Caco-2 (cell line): ENCODE results near the gene KDM4B. TPM values are rescaled to one million over a fixed set of nuclear protein-coding genes. Genes with fewer than 3 reads are reported as not detected.

Experiments
- BruUV-seq: library from RNA; stranded (reverse); fragments of 400-500 nt; replicated peaks from 2 replicates; lab custom pipeline; 2021; lab: Mats Ljungman, UMichigan
- CTCF ChIA-PET: fragments of 300-600 bp; sonication (Branson Sonifier 250); formaldehyde crosslinking; loops from one replicate; lab custom pipeline; 2022; ENCODE audit warnings: antibody characterized with exemption; lab: Charles Lee
- POLR2A ChIA-PET: fragments of 300-600 bp; sonication (Branson Sonifier 250); formaldehyde crosslinking; loops from one replicate; lab custom pipeline; 2022; ENCODE audit warnings: antibody characterized with exemption; lab: Charles Lee
- DNase-seq, 2 experiments: peaks; one replicate each; pipeline versions ENCODE4 v3.0.0 to v3.0.0-alpha.2; 2020 to 2022
- H3K27me3 ChIP-seq: replicated peaks from 2 replicates; pipeline ENCODE4 v1.6.0; 2011; ENCODE audit warnings: low read length; ENCODE audit not compliant: control insufficient read depth, insufficient read depth
- H3K36me3 ChIP-seq: 2 replicates; pipeline ENCODE4 v1.5.1; 2011; ENCODE audit warnings: low read length; ENCODE audit not compliant: control insufficient read depth, insufficient read depth
- H3K4me1 ChIP-seq: fragments of 250-450 bp; sonication (Bioruptor Pico); 2 replicates; pipeline ENCODE4 v1.5.1; 2020; ENCODE audit warnings: mild to moderate bottlenecking
- H3K4me3 ChIP-seq: 2 replicates; pipeline ENCODE4 v1.5.1; 2011; ENCODE audit warnings: low read depth, mild to moderate bottlenecking, control low read depth, low read length
- H3K9me3 ChIP-seq: fragments of 250-450 bp; sonication (Bioruptor Pico); 2 replicates; pipeline ENCODE4 v1.5.1; 2020; ENCODE audit warnings: mild to moderate bottlenecking, moderate library complexity
- H3K27ac Mint-ChIP-seq: one replicate; pipeline ENCODE4 v1.8.0; 2022; ENCODE audit warnings: mixed read lengths; ENCODE audit not compliant: unreplicated experiment
- H3K27me3 Mint-ChIP-seq: one replicate; pipeline ENCODE4 v1.8.0; 2022; ENCODE audit warnings: mixed read lengths; ENCODE audit not compliant: insufficient read depth, unreplicated experiment
- H3K36me3 Mint-ChIP-seq: one replicate; pipeline ENCODE4 v1.8.0; 2022; ENCODE audit warnings: mild to moderate bottlenecking, mixed read lengths; ENCODE audit not compliant: insufficient read depth, unreplicated experiment
- H3K4me1 Mint-ChIP-seq: one replicate; pipeline ENCODE4 v1.8.0; 2022; ENCODE audit warnings: low read depth, mixed read lengths; ENCODE audit not compliant: unreplicated experiment
- H3K4me3 Mint-ChIP-seq: one replicate; pipeline ENCODE4 v1.8.0; 2022; ENCODE audit warnings: mild to moderate bottlenecking, moderate library complexity, mixed read lengths; ENCODE audit not compliant: unreplicated experiment
- H3K9me3 Mint-ChIP-seq: one replicate; pipeline ENCODE4 v1.8.0; 2022; ENCODE audit warnings: mixed read lengths; ENCODE audit not compliant: unreplicated experiment
- CTCF ChIP-seq, 2 experiments: fragments of 200-600 bp in 1 of 2; IDR thresholded peaks; 1 replicate in 1 of 2; 2 replicates in 1 of 2; pipeline versions ENCODE4 v1.5.1 to v1.8.0; 2011 to 2022; ENCODE audit warnings: antibody characterized with exemption in 1 of 2, control low read depth in 1 of 2, inconsistent platforms in 1 of 2, low read depth in 1 of 2, low read length in 1 of 2, mild to moderate bottlenecking in 1 of 2, moderate library complexity in 1 of 2; ENCODE audit not compliant: insufficient read depth in 1 of 2, severe bottlenecking in 1 of 2, unreplicated experiment in 1 of 2
- intact Hi-C: fragments of 100-400 bp; cut with micrococcal nuclease; formaldehyde crosslinking; loops from one replicate; pipeline ENCODE4 v1.10.0; 2022; ENCODE audit not compliant: unreplicated experiment
- total RNA-seq: library from RNA; stranded (reverse); gene quantifications from 2 replicates; pipeline ENCODE4 v1.2.3, GENCODE V29; 2022

The KDM4B gene
- total RNA-seq, 1 experiment from 2014 or later, result 27.4 TPM

GRCh38 chr19:5170329-5170745, 201.4 kb downstream of the KDM4B start:
- no peaks in the 10 kb centered on the region for H3K27me3 ChIP-seq
- H3K4me3 ChIP-seq, result no peak overlapping the region
- intact Hi-C loops, result no loop called here
- H3K36me3 ChIP-seq, result no peaks in the 10 kb centered on the region
- ChIA-PET POLR2A (no interaction called here), CTCF (no interaction called here)
- no peak overlapping the region for H3K4me3 Mint-ChIP-seq
- TF ChIP-seq CTCF (IDR thresholded peaks at IDR 0.05; ENCODE audit: insufficient read depth in 1 of 2, low read depth in 1 of 2, low read length in 1 of 2, severe bottlenecking in 1 of 2, unreplicated experiment in 1 of 2), result peak; percentile 41 to 47
- H3K9me3 Mint-ChIP-seq, result peaks cover 12% of the 10 kb centered on the region
- no TSS peak for BruUV-seq
- peak; percentile 51 to 52 for DNase-seq
- H3K36me3 Mint-ChIP-seq, result no peaks in the 10 kb centered on the region
- H3K9me3 ChIP-seq, result no peaks in the 10 kb centered on the region
- H3K4me1 Mint-ChIP-seq, result peaks cover 14% of the 10 kb centered on the region
- H3K4me1 ChIP-seq, result peaks cover 4% of the 10 kb centered on the region
- H3K27me3 Mint-ChIP-seq, result no peaks in the 10 kb centered on the region
- no peak overlapping the region for H3K27ac Mint-ChIP-seq

GRCh38 chr19:5171711-5172110, 202.8 kb downstream of the KDM4B start:
- Histone ChIP-seq H3K9me3 (no peaks in the 10 kb centered on the region), H3K27me3 (no peaks in the 10 kb centered on the region), H3K36me3 (no peaks in the 10 kb centered on the region), H3K4me1 (peaks cover 4% of the 10 kb centered on the region), H3K4me3 (no peak overlapping the region)
- TF ChIP-seq CTCF (IDR thresholded peaks at IDR 0.05; ENCODE audit: insufficient read depth in 1 of 2, low read depth in 1 of 2, low read length in 1 of 2, severe bottlenecking in 1 of 2, unreplicated experiment in 1 of 2), result no peak
- peaks cover 14% of the 10 kb centered on the region for H3K4me1 Mint-ChIP-seq
- DNase-seq, result peak; percentile 57 to 73
- ChIA-PET CTCF (interaction anchor here (0.7 kb wide), 1 partner anchor 515 kb away, joined by 7 read pairs; no protein-coding TSS in a partner anchor), POLR2A (interaction anchor here (0.7 to 1.1 kb wide), 2 partner anchors 169 to 1672 kb away, joined by 4 to 6 read pairs; no protein-coding TSS in a partner anchor)
- no peak overlapping the region for H3K4me3 Mint-ChIP-seq
- intact Hi-C loops, result no loop called here
- peaks cover 12% of the 10 kb centered on the region for H3K9me3 Mint-ChIP-seq
- peak overlapping the region; percentile 60 for H3K27ac Mint-ChIP-seq
- no peaks in the 10 kb centered on the region for H3K36me3 Mint-ChIP-seq
- no TSS peak for BruUV-seq
- no peaks in the 10 kb centered on the region for H3K27me3 Mint-ChIP-seq

GRCh38 chr19:5172859-5173630, 204.1 kb downstream of the KDM4B start:
- Mint-ChIP-seq H3K4me1 (peaks cover 14% of the 10 kb centered on the region), H3K36me3 (no peaks in the 10 kb centered on the region), H3K9me3 (peaks cover 12% of the 10 kb centered on the region), H3K27ac (no peak overlapping the region), H3K27me3 (no peaks in the 10 kb centered on the region), H3K4me3 (no peak overlapping the region)
- no TSS peak for BruUV-seq
- Histone ChIP-seq H3K4me3 (no peak overlapping the region), H3K27me3 (no peaks in the 10 kb centered on the region), H3K9me3 (no peaks in the 10 kb centered on the region), H3K4me1 (peaks cover 4% of the 10 kb centered on the region), H3K36me3 (no peaks in the 10 kb centered on the region)
- TF ChIP-seq CTCF (IDR thresholded peaks at IDR 0.05; ENCODE audit: insufficient read depth in 1 of 2, low read depth in 1 of 2, low read length in 1 of 2, severe bottlenecking in 1 of 2, unreplicated experiment in 1 of 2), result no peak
- DNase-seq, result peak in 1 of 2 experiments; percentile 60
- POLR2A ChIA-PET, result no interaction called here
- CTCF ChIA-PET, result interaction anchor here (0.9 kb wide), 1 partner anchor 19 kb away, joined by 3 read pairs; no protein-coding TSS in a partner anchor
- intact Hi-C loops, result no loop called here
